Vagina (tissue), 2 donors: Measurements from ENCODE around the gene COL25A1. TPM values are rescaled to one million over a fixed set of nuclear protein-coding genes. Genes with fewer than 3 reads are reported as not detected.

Source experiments
- DNase-seq, 2 donors: peaks; one replicate each; pipeline ENCODE4 v3.0.0-alpha.2; 2017; ENCODE audit errors: extremely low spot score in 2 of 2
- H3K27ac ChIP-seq: fragments of 200-600 bp; sonication (generic); one replicate; pipeline ENCODE4 v1.5.1; 2019
- H3K27me3 ChIP-seq: fragments of 200-600 bp; sonication (generic); one replicate; pipeline ENCODE4 v1.5.1; 2019
- H3K36me3 ChIP-seq, 2 donors: fragments of 200-600 bp; sonication (generic); one replicate each; pipeline ENCODE4 v1.5.1; 2017 to 2019
- H3K4me1 ChIP-seq: fragments of 200-600 bp; sonication (generic); one replicate; pipeline ENCODE4 v1.5.1; 2019
- H3K4me3 ChIP-seq, 2 donors: fragments of 200-600 bp; sonication (generic); 1 replicate in 1 of 2; 2 replicates in 1 of 2; pipeline ENCODE4 v1.5.1; 2016 to 2019
- H3K9me3 ChIP-seq: fragments of 200-600 bp; sonication (generic); one replicate; pipeline ENCODE4 v1.5.1; 2019
- CTCF ChIP-seq, 3 experiments: fragments of 450-650 bp in 2 of 3; fragments of 200-600 bp in 1 of 3; sonication (generic) in 1 of 3; IDR thresholded peaks; one replicate each; pipeline ENCODE4 v1.5.1; 2017 to 2019; ENCODE audit warnings: antibody characterized with exemption in 3 of 3, mild to moderate bottlenecking in 2 of 3, moderate library complexity in 2 of 3
- POLR2A ChIP-seq, 2 donors: fragments of 450-650 bp; IDR thresholded peaks; one replicate each; pipeline ENCODE4 v1.6.1; 2017; ENCODE audit warnings: antibody characterized with exemption in 2 of 2, mild to moderate bottlenecking in 2 of 2, moderate library complexity in 2 of 2
- POLR2AphosphoS5 ChIP-seq, 2 donors: sonication (generic); formaldehyde crosslinking; IDR thresholded peaks; one replicate each; pipeline ENCODE4 v1.9.0; 2017; ENCODE audit warnings: antibody characterized with exemption in 2 of 2, mild to moderate bottlenecking in 2 of 2, low read depth in 1 of 2; ENCODE audit not compliant: insufficient read depth in 1 of 2
- intact Hi-C: fragments of 100-400 bp; cut with DNase I; formaldehyde crosslinking; loops from one replicate; pipeline ENCODE4 v1.15.1; 2023
- total RNA-seq: library from RNA; depleted of rRNA; stranded (reverse); fragments of >200 nt; gene quantifications from one replicate; pipeline ENCODE4 v1.2.3, GENCODE V29; 2016

Gene COL25A1
- 0.49 TPM for total RNA-seq

- intact Hi-C loops, result no loop called here
- Histone ChIP-seq H3K4me1 (peaks cover 19% of the 10 kb centered on the region), H3K9me3 (no peaks in the 10 kb centered on the region), H3K4me3 (peak within 1 kb of the TSS; percentile 51 to 58), H3K27me3 (no peaks in the 10 kb centered on the region), H3K27ac (no peak within 1 kb of the TSS), H3K36me3 (no peaks in the 10 kb centered on the region)
- no peak for DNase-seq
- TF ChIP-seq POLR2AphosphoS5 (IDR thresholded peaks at IDR 0.05; ENCODE audit: insufficient read depth in 1 of 2, low read depth in 1 of 2), result no peak
- no peak for TF ChIP-seq CTCF (IDR thresholded peaks at IDR 0.05)
- no peak for TF ChIP-seq POLR2A (IDR thresholded peaks at IDR 0.05)
These were observed at the start of gene COL25A1 for GRCh38 chr4:109302361-109303139. COL25A1 (minus strand) TSS chr4:109302658.

- no peaks in the 10 kb centered on the region for H3K9me3 ChIP-seq
- H3K4me1 ChIP-seq, result no peaks in the 10 kb centered on the region
- H3K4me3 ChIP-seq, result no peak overlapping the region
- DNase-seq, result no peak
- no peaks in the 10 kb centered on the region for H3K27me3 ChIP-seq
- intact Hi-C loops, result no loop called here
- no peaks in the 10 kb centered on the region for H3K36me3 ChIP-seq
- no peak overlapping the region for H3K27ac ChIP-seq
- no peak for TF ChIP-seq CTCF (IDR thresholded peaks at IDR 0.05)
- no peak for TF ChIP-seq POLR2A (IDR thresholded peaks at IDR 0.05)
- TF ChIP-seq POLR2AphosphoS5 (IDR thresholded peaks at IDR 0.05; ENCODE audit: insufficient read depth in 1 of 2, low read depth in 1 of 2), result no peak
These were observed 47.7 kb upstream of the COL25A1 start for GRCh38 chr4:109350121-109350520.

- Histone ChIP-seq H3K27me3 (no peaks in the 10 kb centered on the region), H3K27ac (no peak overlapping the region), H3K4me1 (no peaks in the 10 kb centered on the region), H3K4me3 (no peak overlapping the region), H3K9me3 (no peaks in the 10 kb centered on the region), H3K36me3 (no peaks in the 10 kb centered on the region)
- no peak for TF ChIP-seq CTCF (IDR thresholded peaks at IDR 0.05)
- TF ChIP-seq POLR2AphosphoS5 (IDR thresholded peaks at IDR 0.05; ENCODE audit: insufficient read depth in 1 of 2, low read depth in 1 of 2), result no peak
- TF ChIP-seq POLR2A (IDR thresholded peaks at IDR 0.05), result no peak
- intact Hi-C loops, result no loop called here
- no peak for DNase-seq
These were observed 32.0 kb upstream of the COL25A1 start for GRCh38 chr4:109334129-109335105.

GRCh38 chr4:109332926-109333464 is 30.5 kb upstream of the COL25A1 start:
- H3K27me3 ChIP-seq, result no peaks in the 10 kb centered on the region
- no peaks in the 10 kb centered on the region for H3K9me3 ChIP-seq
- intact Hi-C loops, result no loop called here
- H3K4me1 ChIP-seq, result no peaks in the 10 kb centered on the region
- TF ChIP-seq POLR2AphosphoS5 (IDR thresholded peaks at IDR 0.05; ENCODE audit: insufficient read depth in 1 of 2, low read depth in 1 of 2), result no peak
- TF ChIP-seq POLR2A (IDR thresholded peaks at IDR 0.05), result no peak
- no peak for TF ChIP-seq CTCF (IDR thresholded peaks at IDR 0.05)
- no peaks in the 10 kb centered on the region for H3K36me3 ChIP-seq
- no peak for DNase-seq
- H3K4me3 ChIP-seq, result no peak overlapping the region
- H3K27ac ChIP-seq, result no peak overlapping the region
